GM12875 (cell line): Measurements from ENCODE around the gene CEP72.
A peak's percentile ranks its signal among the peaks of the same experiment; 100 is the strongest.

Source experiments
- H3K4me3 ChIP-seq: one replicate; pipeline ENCODE4 v1.5.1; 2011; ENCODE audit warnings: low read depth, low read length, control low read depth
- CTCF ChIP-seq: IDR thresholded peaks from 2 replicates; pipeline ENCODE4 v1.5.1; 2011; ENCODE audit warnings: low read depth, mild to moderate bottlenecking, control low read depth, inconsistent platforms, low read length, moderate library complexity, borderline replicate concordance; ENCODE audit not compliant: insufficient read depth

The CEP72 gene

GRCh38 chr5:640461-641330, 28.6 kb downstream of the CEP72 start:
- no peak for TF ChIP-seq CTCF
- no peak overlapping the region for H3K4me3 ChIP-seq

- TF ChIP-seq CTCF, result no peak
- H3K4me3 ChIP-seq, result no peak overlapping the region
Measured at GRCh38 chr5:641331-641765, 29.2 kb downstream of the CEP72 start.

GRCh38 chr5:642481-642880, 30.3 kb downstream of the CEP72 start:
- no peak for TF ChIP-seq CTCF
- no peak overlapping the region for H3K4me3 ChIP-seq

GRCh38 chr5:643351-643801, 31.2 kb downstream of the CEP72 start:
- H3K4me3 ChIP-seq, result no peak overlapping the region
- peak; percentile 40; the same call in 1 of the 2 replicates for TF ChIP-seq CTCF

GRCh38 chr5:643811-644271, 31.7 kb downstream of the CEP72 start:
- no peak overlapping the region for H3K4me3 ChIP-seq

GRCh38 chr5:644509-644908, 32.4 kb downstream of the CEP72 start:
- no peak overlapping the region for H3K4me3 ChIP-seq
- no peak for TF ChIP-seq CTCF

More at GRCh38 chr5:643811-644271, 31.7 kb downstream of the CEP72 start:
- TF ChIP-seq CTCF, result no peak

- no peak for TF ChIP-seq CTCF
- H3K4me3 ChIP-seq, result no peak overlapping the region
Measured at GRCh38 chr5:644971-645370, 32.8 kb downstream of the CEP72 start.
